ENCODE measurements around the gene NRDE2. TPM values are rescaled to one million over a fixed set of nuclear protein-coding genes. Genes with fewer than 3 reads are reported as not detected.

NRDE2 gene
- total RNA-seq (10 to 100 TPM; 20.4 to 28.5 TPM), polyA plus RNA-seq (10 to 100 TPM in 1 of 2 donors, 1 to 10 TPM in 1; 3.4 to 16.1 TPM)
- long read RNA-seq, donor 1, full-length matches to known transcripts: 3 of 11 reads
- long read RNA-seq, donor 1, partial matches to known transcripts: 4 of 11 reads
- long read RNA-seq, donor 1, other reads (novel, unspliced or antisense): 4 of 11 reads
- long read RNA-seq, donor 2, partial matches to known transcripts: 4 of 9 reads
- long read RNA-seq, donor 2, other reads (novel, unspliced or antisense): 3 of 9 reads

- Histone ChIP-seq H3K36me3 (ENCODE audit: control insufficient read depth in 1 of 2, insufficient read depth in 2 of 2, low read length in 1 of 2) (no peaks in the 10 kb centered on the region), H3K4me3 (ENCODE audit: low read length in 2 of 2) (peak within 1 kb of the TSS; percentile 12 to 46), H3K27ac (ENCODE audit: low read depth in 1 of 2, low read length in 2 of 2) (peak within 1 kb of the TSS in 1 of 2 donors; percentile 34), H3K4me1 (ENCODE audit: control insufficient read depth in 1 of 2, insufficient read depth in 2 of 2, low read length in 2 of 2) (peaks cover 0 to 2% of the 10 kb centered on the region in 2 donors), H3K9me3 (ENCODE audit: control insufficient read depth, low read length) (no peaks in the 10 kb centered on the region), H3K27me3 (ENCODE audit: control insufficient read depth in 1 of 2, insufficient read depth in 2 of 2, low read length in 1 of 2) (no peaks in the 10 kb centered on the region)
- intact Hi-C loops (cut with DNase I): loop anchor here (2.0 to 5.0 kb wide), 3 partner anchors 51 to 66 kb away; partner anchors contain the start of gene CALM1 (in 1 of the 2)
- DNase-seq: peak; percentile 100
- 4 to 5% methylated on average over 44 to 46 of the region's 46 CpGs for WGBS, 2 donors
- ATAC-seq (ENCODE audit: low FRiP score): peak; percentile 100
These were observed at the start of gene NRDE2 for GRCh38 chr14:90331497-90332270. TSS of gene NRDE2 (minus strand) at chr14:90331941. CDS start at chr14:90331904, 37 bp downstream.

DNA sequence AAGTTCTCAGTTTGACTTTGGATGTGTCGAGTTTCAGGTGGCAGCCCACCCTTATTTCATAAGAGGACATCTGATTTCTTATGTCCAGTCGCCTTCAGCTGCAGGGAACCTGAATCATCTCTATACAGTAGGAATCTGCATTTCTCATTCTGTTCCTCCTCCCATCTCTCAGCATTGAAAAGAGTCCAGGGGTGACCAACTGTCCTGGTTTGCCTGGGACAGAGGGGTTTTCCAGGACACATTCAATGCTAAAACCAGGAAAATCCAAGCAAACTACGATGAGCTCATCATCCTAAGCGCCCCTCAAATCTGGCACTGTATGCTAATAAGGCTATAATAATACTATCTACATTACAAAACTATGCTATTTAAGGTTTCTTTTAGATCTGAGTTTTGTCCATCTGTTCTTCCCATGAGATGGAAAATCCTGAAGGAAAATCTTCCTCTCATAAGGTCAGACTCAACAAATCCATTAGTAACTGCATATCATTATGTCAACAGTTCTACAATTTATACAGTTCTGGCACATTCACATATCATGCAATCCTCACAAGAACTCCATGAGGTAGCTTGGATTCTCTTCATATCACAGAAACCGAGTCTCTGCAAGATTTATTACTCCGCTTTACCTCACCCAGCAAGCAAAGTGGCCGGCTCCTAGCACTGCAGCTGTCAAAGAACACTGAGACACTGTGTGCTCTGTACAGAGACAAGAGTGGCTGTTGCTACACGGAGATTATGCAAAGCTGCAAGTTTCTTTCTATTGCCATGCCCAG, 49.5 kb upstream of the NRDE2 start:
- ATAC-seq (ENCODE audit: low FRiP score) (no peak), DNase-seq (no peak)

DNA sequence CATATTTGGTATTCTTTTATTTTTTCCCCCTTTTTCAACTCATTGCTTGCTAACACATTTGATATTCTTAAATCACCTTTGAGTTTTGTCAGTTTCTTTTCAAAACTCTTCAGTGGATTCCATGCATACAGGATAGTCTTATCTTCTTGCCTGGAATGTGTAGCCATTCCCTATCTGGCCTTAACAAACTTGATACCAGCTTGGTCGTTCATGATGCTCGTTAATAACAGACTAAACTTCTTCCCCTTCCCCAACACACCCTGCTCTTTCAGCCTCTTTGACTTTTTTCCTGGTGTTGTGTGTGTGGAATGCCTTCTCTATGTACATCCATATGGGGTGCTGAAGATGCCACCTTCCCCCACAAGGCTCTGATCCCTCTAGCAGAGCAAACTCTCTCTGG, 47.4 kb upstream of the NRDE2 start:
- WGBS, 2 donors: 88 to 89% methylated on average over 2 of the region's 2 CpGs
- no peaks in the 10 kb centered on the region for H3K9me3 ChIP-seq (ENCODE audit: control insufficient read depth, low read length)
- no peak overlapping the region for H3K27ac ChIP-seq (ENCODE audit: low read depth in 1 of 2, low read length in 2 of 2)
- H3K27me3 ChIP-seq (ENCODE audit: control insufficient read depth in 1 of 2, insufficient read depth in 2 of 2, low read length in 1 of 2): no peaks in the 10 kb centered on the region
- H3K36me3 ChIP-seq (ENCODE audit: control insufficient read depth in 1 of 2, insufficient read depth in 2 of 2, low read length in 1 of 2): no peaks in the 10 kb centered on the region
- ATAC-seq (ENCODE audit: low FRiP score): no peak
- no peak for DNase-seq
- intact Hi-C loops (cut with DNase I): no loop called here
- no peak overlapping the region for H3K4me3 ChIP-seq (ENCODE audit: low read length in 2 of 2)
- H3K4me1 ChIP-seq (ENCODE audit: control insufficient read depth in 1 of 2, insufficient read depth in 2 of 2, low read length in 2 of 2): no peaks in the 10 kb centered on the region

More for the DNA sequence above, 49.5 kb upstream of the NRDE2 start:
- WGBS, 2 donors: 31 to 33% methylated on average over 8 of the region's 8 CpGs
- H3K27me3 ChIP-seq (ENCODE audit: control insufficient read depth in 1 of 2, insufficient read depth in 2 of 2, low read length in 1 of 2): no peaks in the 10 kb centered on the region
- H3K27ac ChIP-seq (ENCODE audit: low read depth in 1 of 2, low read length in 2 of 2): peak overlapping the region; percentile 32 to 81
- no peak overlapping the region for H3K4me3 ChIP-seq (ENCODE audit: low read length in 2 of 2)
- intact Hi-C loops (cut with DNase I): loop anchor here in 1 of 2 donors (5.0 to 10.0 kb wide), 2 partner anchors 49 to 374 kb away; partner anchors contain the start of gene NRDE2
- no peaks in the 10 kb centered on the region for H3K36me3 ChIP-seq (ENCODE audit: control insufficient read depth in 1 of 2, insufficient read depth in 2 of 2, low read length in 1 of 2)
- peaks cover 0 to 4% of the 10 kb centered on the region in 2 donors for H3K4me1 ChIP-seq (ENCODE audit: control insufficient read depth in 1 of 2, insufficient read depth in 2 of 2, low read length in 2 of 2)
- H3K9me3 ChIP-seq (ENCODE audit: control insufficient read depth, low read length): no peaks in the 10 kb centered on the region

GRCh38 chr14:90378249-90378648, 46.5 kb upstream of the NRDE2 start:
- Histone ChIP-seq H3K4me1 (ENCODE audit: control insufficient read depth in 1 of 2, insufficient read depth in 2 of 2, low read length in 2 of 2) (no peaks in the 10 kb centered on the region), H3K27ac (ENCODE audit: low read depth in 1 of 2, low read length in 2 of 2) (no peak overlapping the region), H3K27me3 (ENCODE audit: control insufficient read depth in 1 of 2, insufficient read depth in 2 of 2, low read length in 1 of 2) (no peaks in the 10 kb centered on the region), H3K36me3 (ENCODE audit: control insufficient read depth in 1 of 2, insufficient read depth in 2 of 2, low read length in 1 of 2) (no peaks in the 10 kb centered on the region), H3K4me3 (ENCODE audit: low read length in 2 of 2) (no peak overlapping the region), H3K9me3 (ENCODE audit: control insufficient read depth, low read length) (no peaks in the 10 kb centered on the region)
- ATAC-seq (ENCODE audit: low FRiP score): no peak
- no peak for DNase-seq
- intact Hi-C loops (cut with DNase I): no loop called here
- WGBS, 2 donors: 89 to 90% methylated on average over 6 of the region's 6 CpGs

DNA sequence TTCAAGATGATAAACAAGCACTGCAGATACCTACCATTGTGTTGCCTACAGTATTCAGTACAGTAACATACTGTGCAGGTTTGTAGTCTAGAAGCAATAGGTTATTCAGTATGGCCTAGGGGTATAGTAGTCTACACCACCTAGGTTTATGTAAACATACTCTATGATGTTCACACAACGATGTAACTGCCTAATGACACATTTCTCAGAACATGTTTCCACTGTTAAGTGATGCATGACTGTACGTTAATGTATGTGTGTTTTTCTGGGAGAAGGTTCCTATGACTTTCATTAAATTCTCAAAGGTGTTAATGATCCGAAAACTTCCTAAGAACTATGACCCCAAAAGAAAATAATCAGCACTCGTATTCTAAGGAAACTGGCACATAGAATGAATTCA, 44.2 kb upstream of the NRDE2 start:
- ATAC-seq (ENCODE audit: low FRiP score) (no peak), DNase-seq (no peak)
- intact Hi-C loops (cut with DNase I): no loop called here
- H3K4me3 ChIP-seq (ENCODE audit: low read length in 2 of 2): no peak overlapping the region
- no peak overlapping the region for H3K27ac ChIP-seq (ENCODE audit: low read depth in 1 of 2, low read length in 2 of 2)
- no peaks in the 10 kb centered on the region for H3K36me3 ChIP-seq (ENCODE audit: control insufficient read depth in 1 of 2, insufficient read depth in 2 of 2, low read length in 1 of 2)
- no peaks in the 10 kb centered on the region for H3K4me1 ChIP-seq (ENCODE audit: control insufficient read depth in 1 of 2, insufficient read depth in 2 of 2, low read length in 2 of 2)
- H3K9me3 ChIP-seq (ENCODE audit: control insufficient read depth, low read length): no peaks in the 10 kb centered on the region
- no peaks in the 10 kb centered on the region for H3K27me3 ChIP-seq (ENCODE audit: control insufficient read depth in 1 of 2, insufficient read depth in 2 of 2, low read length in 1 of 2)
- WGBS, 2 donors: 85% methylated on average over 4 of the region's 4 CpGs

- intact Hi-C loops (cut with DNase I): no loop called here
These were observed 43.1 kb upstream of the NRDE2 start for GRCh38 chr14:90374813-90375212.

GRCh38 chr14:90373887-90374286, 42.1 kb upstream of the NRDE2 start:
- 92 to 94% methylated on average over 6 of the region's 6 CpGs for WGBS, 2 donors

More at GRCh38 chr14:90374813-90375212, 43.1 kb upstream of the NRDE2 start:
- no peaks in the 10 kb centered on the region for H3K27me3 ChIP-seq (ENCODE audit: control insufficient read depth in 1 of 2, insufficient read depth in 2 of 2, low read length in 1 of 2)
- DNase-seq: no peak
- H3K9me3 ChIP-seq (ENCODE audit: control insufficient read depth, low read length): no peaks in the 10 kb centered on the region
- ATAC-seq (ENCODE audit: low FRiP score): no peak
- no peaks in the 10 kb centered on the region for H3K4me1 ChIP-seq (ENCODE audit: control insufficient read depth in 1 of 2, insufficient read depth in 2 of 2, low read length in 2 of 2)
- H3K4me3 ChIP-seq (ENCODE audit: low read length in 2 of 2): no peak overlapping the region
- WGBS, 2 donors: 91 to 92% methylated on average over 4 of the region's 4 CpGs
- no peak overlapping the region for H3K27ac ChIP-seq (ENCODE audit: low read depth in 1 of 2, low read length in 2 of 2)
- H3K36me3 ChIP-seq (ENCODE audit: control insufficient read depth in 1 of 2, insufficient read depth in 2 of 2, low read length in 1 of 2): no peaks in the 10 kb centered on the region

GRCh38 chr14:90368946-90369721, 37.4 kb upstream of the NRDE2 start:
- Histone ChIP-seq H3K4me3 (ENCODE audit: low read length in 2 of 2) (no peak overlapping the region), H3K27ac (ENCODE audit: low read depth in 1 of 2, low read length in 2 of 2) (no peak overlapping the region), H3K9me3 (ENCODE audit: control insufficient read depth, low read length) (no peaks in the 10 kb centered on the region), H3K4me1 (ENCODE audit: control insufficient read depth in 1 of 2, insufficient read depth in 2 of 2, low read length in 2 of 2) (no peaks in the 10 kb centered on the region), H3K36me3 (ENCODE audit: control insufficient read depth in 1 of 2, insufficient read depth in 2 of 2, low read length in 1 of 2) (no peaks in the 10 kb centered on the region), H3K27me3 (ENCODE audit: control insufficient read depth in 1 of 2, insufficient read depth in 2 of 2, low read length in 1 of 2) (no peaks in the 10 kb centered on the region)
- intact Hi-C loops (cut with DNase I): no loop called here
- no peak for DNase-seq
- no peak for ATAC-seq (ENCODE audit: low FRiP score)
- 33 to 42% methylated on average over 1 of the region's 1 CpG for WGBS, 2 donors

More at GRCh38 chr14:90373887-90374286, 42.1 kb upstream of the NRDE2 start:
- Histone ChIP-seq H3K9me3 (ENCODE audit: control insufficient read depth, low read length) (no peaks in the 10 kb centered on the region), H3K4me1 (ENCODE audit: control insufficient read depth in 1 of 2, insufficient read depth in 2 of 2, low read length in 2 of 2) (no peaks in the 10 kb centered on the region), H3K36me3 (ENCODE audit: control insufficient read depth in 1 of 2, insufficient read depth in 2 of 2, low read length in 1 of 2) (no peaks in the 10 kb centered on the region), H3K27ac (ENCODE audit: low read depth in 1 of 2, low read length in 2 of 2) (no peak overlapping the region), H3K4me3 (ENCODE audit: low read length in 2 of 2) (no peak overlapping the region), H3K27me3 (ENCODE audit: control insufficient read depth in 1 of 2, insufficient read depth in 2 of 2, low read length in 1 of 2) (no peaks in the 10 kb centered on the region)
- no peak for DNase-seq
- no peak for ATAC-seq (ENCODE audit: low FRiP score)
- intact Hi-C loops (cut with DNase I): no loop called here

Measured in aorta (tissue), 5 donors.